Adipose tissue (tissue), 3 donors: ENCODE results near the gene WWTR1. TPM values are rescaled to one million over a fixed set of nuclear protein-coding genes. Genes with fewer than 3 reads are reported as not detected.

Experiments used
- H3K27ac ChIP-seq: one replicate; pipeline ENCODE4 v1.5.1; 2013; ENCODE audit warnings: low read depth, low read length
- WGBS, 3 donors: extraction: QIAGEN DNeasy Blood & Tissue Kit; methylation state at CpG; one replicate each; pipeline ENCODE4 v1.1.7; 2013; 5-methylcytosine and 5-hydroxymethylcytosine counted together
- polyA plus RNA-seq, 3 donors: library from polyadenylated mRNA; stranded (reverse); fragments of 200-250 nt; gene quantifications; one replicate each; pipeline ENCODE4 v1.2.3, GENCODE V29; 2013
- donor health status: healthy with polysubstance abuse.
- donor health status: Bipolar disorder and iron deficiency.
- donor health status: healthy.

WWTR1 gene
- polyA plus RNA-seq, 3 donors = 14.3 to 74.1 (median 46.8) TPM

DNA sequence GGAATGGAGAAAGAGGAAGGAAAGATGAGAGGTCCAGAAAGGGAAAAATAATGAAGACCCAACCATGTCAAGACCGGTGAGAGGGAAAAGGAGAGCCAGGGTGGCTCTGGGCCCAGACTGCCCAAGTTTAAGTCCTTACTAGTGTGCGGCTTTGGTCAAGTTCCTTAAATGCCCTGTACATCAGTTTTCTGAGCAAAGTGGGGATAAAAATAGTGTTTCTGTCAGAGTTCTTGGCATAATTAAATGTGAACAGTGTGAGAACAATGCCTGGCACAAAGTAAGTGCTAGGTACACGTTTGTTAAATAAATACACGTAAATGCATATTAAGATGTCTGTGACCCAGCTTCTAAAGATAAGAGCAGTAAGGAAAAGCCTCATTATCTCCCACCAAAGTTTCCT, 23.8 kb downstream of the WWTR1 start:
- no peak overlapping the region for H3K27ac ChIP-seq
- 58 to 72% (median 70%) methylated on average over 4 of the region's 4 CpGs for WGBS, 3 donors

- 67 to 86% (median 82%) methylated on average over 5 of the region's 5 CpGs for WGBS, 3 donors
- H3K27ac ChIP-seq = no peak overlapping the region
Observed at GRCh38 chr3:149632225-149632624, 25.6 kb downstream of the WWTR1 start.

DNA sequence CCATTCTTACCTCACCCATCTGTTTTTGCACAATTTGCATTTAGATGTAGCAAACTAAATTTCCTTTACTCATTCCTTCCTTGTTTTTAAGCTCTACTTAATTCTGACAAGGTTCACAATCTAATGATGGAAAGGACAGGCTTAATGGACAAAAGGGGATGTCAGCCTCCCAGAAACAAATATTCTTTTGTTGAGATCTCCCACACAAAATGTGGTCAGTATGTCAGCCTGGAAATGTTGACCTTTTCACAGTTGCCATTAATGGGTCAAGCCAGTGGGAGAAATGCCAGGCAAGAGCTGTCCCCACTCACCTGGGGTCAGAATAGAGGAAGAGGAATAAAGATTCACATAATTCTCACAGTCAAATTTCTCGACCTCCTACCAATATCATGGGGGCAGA, 27.0 kb downstream of the WWTR1 start:
- no peak overlapping the region for H3K27ac ChIP-seq
- 75 to 87% (median 83%) methylated on average over 1 of the region's 1 CpG for WGBS, 3 donors

GRCh38 chr3:149628957-149629670, 28.7 kb downstream of the WWTR1 start:
- H3K27ac ChIP-seq = no peak overlapping the region
- WGBS, 3 donors = 78 to 89% (median 83%) methylated on average over 6 of the region's 6 CpGs

- 87 to 91% (median 90%) methylated on average over 4 of the region's 4 CpGs for WGBS, 3 donors
- H3K27ac ChIP-seq = no peak overlapping the region
Observed at GRCh38 chr3:149626671-149627070, 31.2 kb downstream of the WWTR1 start.

DNA sequence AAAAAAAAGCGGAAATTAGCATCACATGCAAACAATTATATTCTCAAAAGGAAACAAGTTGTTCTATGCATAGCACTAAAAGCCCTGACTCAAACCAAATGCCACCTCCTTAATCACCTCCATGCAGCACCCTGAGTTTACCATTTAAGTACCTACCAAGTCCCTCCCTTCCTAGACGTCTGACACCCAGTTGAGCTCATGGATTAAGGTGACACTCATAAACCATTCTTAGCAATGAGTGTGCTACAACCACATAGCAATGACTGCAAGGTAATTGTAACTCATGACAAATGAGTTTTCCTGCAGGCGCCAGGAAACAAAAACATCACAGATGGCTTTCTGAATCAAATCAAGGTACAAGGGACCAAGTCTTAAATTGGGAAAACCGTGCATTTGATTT, 32.0 kb downstream of the WWTR1 start:
- no peak overlapping the region for H3K27ac ChIP-seq
- 72 to 74% (median 74%) methylated on average over 4 of the region's 4 CpGs for WGBS, 3 donors

GRCh38 chr3:149623824-149624223, 34.0 kb downstream of the WWTR1 start:
- 63 to 87% (median 68%) methylated on average over 6 of the region's 6 CpGs for WGBS, 3 donors
- no peak overlapping the region for H3K27ac ChIP-seq

DNA sequence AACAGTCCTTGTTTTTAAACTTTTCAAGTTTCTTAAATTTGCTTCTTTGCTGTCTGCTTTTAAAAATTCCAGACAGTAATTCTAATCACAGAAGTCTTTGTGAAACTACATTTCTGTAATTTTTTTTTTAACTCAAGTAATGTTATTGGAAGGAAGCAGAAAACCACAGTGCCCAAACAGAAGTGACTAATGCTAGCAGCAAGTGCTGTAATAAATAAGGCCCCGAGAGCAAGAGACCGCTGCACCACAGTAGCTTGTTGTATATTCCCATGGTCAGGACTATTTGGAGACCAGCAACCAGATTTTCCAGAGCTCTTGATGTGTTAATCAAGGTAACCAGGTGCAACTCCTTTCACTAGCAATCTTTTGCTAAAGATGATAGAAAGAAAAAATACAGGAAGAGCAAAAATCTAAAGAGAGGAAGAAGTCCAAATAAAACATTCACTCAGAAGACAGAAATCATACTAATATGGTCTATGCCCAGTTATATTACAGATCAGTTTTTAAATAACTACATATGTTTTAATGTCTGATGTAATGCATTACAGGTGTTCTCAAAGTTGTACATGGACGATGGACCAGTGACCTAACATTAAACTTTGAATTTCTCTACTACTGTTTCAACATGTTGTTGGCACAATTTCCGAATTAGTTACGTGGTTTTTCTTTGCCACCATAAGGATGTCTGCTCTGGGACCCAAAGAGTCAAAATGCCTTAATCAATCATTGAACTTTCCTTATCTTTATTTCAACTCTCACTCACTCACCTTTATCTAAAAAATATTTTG, 36.4 kb downstream of the WWTR1 start:
- H3K27ac ChIP-seq = no peak overlapping the region
- 43 to 69% (median 46%) methylated on average over 5 of the region's 5 CpGs for WGBS, 3 donors

DNA sequence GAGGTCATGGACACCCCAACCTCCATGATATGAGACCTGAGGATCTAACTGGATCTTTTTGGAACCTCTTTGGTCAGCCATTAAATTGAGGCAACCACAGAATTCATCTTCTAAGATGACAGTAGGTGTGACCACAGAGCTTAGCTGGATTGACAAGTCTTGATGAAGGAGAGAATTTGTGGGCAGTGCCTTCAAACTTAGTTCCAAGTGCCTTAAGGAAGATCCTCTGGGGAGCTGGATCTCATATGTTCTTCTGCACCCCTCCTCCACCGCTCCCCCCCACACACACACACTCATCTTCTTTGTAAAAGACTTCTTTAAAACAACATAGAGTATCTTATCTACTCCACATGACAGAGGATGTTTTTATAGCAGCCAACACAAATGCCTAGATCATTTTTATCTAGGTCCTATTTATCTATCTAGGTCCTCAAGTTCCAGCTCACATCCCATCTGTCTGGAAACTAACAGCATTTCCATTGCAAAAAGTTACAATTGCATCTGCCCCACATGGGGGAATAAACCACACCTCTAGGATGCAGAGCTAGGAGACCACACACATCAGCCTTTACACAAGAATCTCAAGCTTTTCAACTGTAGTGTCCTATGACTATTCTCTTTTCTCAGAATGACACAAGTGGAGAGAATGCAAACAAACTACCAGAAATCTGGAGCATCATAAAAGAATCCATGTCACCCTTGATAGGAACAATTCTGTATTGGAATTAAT, 37.4 kb downstream of the WWTR1 start:
- 85 to 100% (median 91%) methylated on average over 1 of the region's 1 CpG for WGBS, 3 donors

DNA sequence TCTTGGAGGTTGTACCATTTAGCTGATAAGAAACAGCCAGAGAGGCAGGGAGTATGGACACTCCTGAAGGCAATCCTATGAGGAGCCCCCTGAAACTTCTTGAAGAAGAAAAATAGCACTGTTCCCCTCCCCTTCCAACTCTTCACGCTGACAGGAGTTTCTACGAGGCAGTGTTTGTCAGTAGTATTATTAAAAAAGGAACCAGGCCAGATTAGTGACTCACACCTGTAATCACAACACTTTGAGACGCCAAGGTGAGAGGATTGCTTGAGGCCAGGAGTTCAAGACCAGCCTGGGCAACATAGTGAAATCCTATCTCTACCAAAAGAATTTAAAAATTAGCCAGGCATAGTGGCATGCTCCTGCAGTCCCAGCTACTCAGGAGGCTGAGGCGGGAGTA, 38.7 kb downstream of the WWTR1 start:
- H3K27ac ChIP-seq = no peak overlapping the region
- 59 to 63% (median 61%) methylated on average over 4 of the region's 4 CpGs for WGBS, 3 donors

More for the DNA sequence above, 37.4 kb downstream of the WWTR1 start:
- H3K27ac ChIP-seq = no peak overlapping the region

DNA sequence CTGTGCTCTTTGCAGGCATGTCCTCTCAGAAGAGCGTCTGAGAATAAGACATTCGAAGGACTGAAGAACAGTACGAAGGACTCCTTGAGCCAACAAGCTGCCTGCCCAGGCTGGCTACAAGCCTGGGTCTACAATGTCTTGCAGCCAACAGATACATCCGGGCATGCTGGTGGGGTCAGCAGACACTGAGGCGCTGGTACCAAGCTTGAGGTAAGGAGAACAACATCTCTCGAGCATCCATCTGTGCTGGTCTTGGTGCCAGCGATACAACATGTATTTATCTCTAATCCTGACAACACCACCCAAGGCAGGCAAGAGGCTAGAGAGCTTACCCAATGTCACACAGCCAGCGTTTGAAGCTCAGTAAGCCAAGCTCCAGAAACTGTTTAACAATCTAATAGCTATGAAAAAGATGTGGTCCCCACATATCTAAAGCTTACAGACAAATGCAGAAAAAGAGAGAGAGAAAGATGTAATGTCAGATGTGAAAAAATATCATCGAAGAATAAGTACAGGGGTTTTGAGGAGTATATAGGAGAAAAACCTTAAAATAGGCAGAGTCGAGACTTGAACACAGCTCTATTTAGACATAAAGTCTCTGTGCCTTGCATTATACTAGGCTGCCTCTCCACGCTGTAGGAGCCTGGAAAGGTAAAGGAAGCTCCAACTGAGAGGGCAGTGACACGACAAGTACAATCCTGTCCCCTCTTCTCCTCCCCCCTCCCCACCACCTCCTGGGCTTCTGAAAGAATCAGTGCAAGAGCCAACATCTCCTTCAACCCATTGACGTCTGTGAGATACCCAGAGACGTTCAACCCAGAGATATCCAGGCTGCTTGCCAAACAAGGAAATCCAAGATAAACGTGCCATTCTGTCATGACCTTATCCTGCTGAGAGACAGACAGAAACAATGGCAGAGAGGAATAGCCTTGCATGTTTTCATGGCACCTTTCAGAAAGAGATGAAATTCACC, 39.4 kb downstream of the WWTR1 start:
- WGBS, 3 donors = 71 to 76% (median 73%) methylated on average over 15 of the region's 15 CpGs
- no peak overlapping the region for H3K27ac ChIP-seq

- WGBS, 3 donors = 69 to 75% (median 70%) methylated on average over 6 of the region's 6 CpGs
- H3K27ac ChIP-seq = no peak overlapping the region
Observed at GRCh38 chr3:149615731-149616221, 42.0 kb downstream of the WWTR1 start.

DNA sequence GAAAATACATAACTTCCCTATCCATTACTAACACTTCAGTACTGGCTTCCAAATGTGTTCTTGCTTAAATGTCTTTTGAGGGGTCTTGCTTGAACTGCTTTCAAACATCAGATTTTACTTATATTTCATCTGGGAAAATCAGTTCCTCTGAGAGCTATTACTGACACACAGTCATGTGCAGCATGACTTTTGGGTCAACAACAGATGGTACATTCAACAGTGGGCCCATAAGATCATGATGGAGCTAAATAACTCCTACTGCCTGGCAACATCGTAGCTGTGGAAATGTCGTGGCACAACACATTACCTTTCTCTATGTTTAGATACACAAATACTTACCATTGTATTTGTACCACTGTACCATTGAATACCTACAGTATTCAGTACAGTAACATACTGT, 43.8 kb downstream of the WWTR1 start:
- WGBS, 3 donors = 85 to 87% (median 87%) methylated on average over 2 of the region's 2 CpGs
- no peak overlapping the region for H3K27ac ChIP-seq

DNA sequence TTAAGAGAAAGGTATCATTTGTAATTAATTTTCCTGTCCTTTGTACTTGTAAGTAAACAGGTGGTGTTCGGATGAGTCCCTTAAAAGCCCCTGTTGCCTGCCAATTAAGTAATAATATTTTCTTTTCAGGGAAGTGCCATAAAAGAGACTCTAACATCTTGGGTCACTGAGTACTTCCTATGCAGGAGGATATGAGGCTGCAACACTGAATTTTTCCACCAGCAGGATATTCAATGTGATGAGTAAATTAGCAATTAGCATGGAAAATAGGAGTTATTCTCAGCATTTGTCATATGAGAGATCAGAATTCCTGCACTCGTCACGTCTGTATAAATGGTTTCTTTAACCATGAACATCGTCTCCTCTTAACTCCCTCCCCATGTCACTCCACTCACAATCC, 45.4 kb downstream of the WWTR1 start:
- H3K27ac ChIP-seq = no peak overlapping the region
- 78 to 84% (median 82%) methylated on average over 4 of the region's 4 CpGs for WGBS, 3 donors

- H3K27ac ChIP-seq = no peak overlapping the region
- 86 to 98% (median 93%) methylated on average over 2 of the region's 2 CpGs for WGBS, 3 donors
Observed at GRCh38 chr3:149611149-149611548, 46.7 kb downstream of the WWTR1 start.

- H3K27ac ChIP-seq = no peak overlapping the region
- WGBS, 3 donors = 59 to 70% (median 60%) methylated on average over 6 of the region's 6 CpGs
Observed at GRCh38 chr3:149610351-149611105, 47.3 kb downstream of the WWTR1 start.

GRCh38 chr3:149609595-149609994, 48.2 kb downstream of the WWTR1 start:
- no peak overlapping the region for H3K27ac ChIP-seq
- WGBS, 3 donors = 32 to 49% (median 39%) methylated on average over 4 of the region's 4 CpGs
